GM21360 (cell line): ENCODE results near the gene APH1A.
"Not testable (repeated sequence)": the region's sequence is repeated elsewhere in the genome, so short reads cannot be mapped to it uniquely, and the experiment has no call there.

Source experiments
- ATAC-seq: cut with Tn5 transposase; IDR thresholded peaks from one replicate; pipeline ENCODE4 v1.9.1; 2021; ENCODE audit warnings: mild to moderate bottlenecking, moderate library complexity; ENCODE audit not compliant: unreplicated experiment

Gene APH1A

GRCh38 chr1:150234566-150235293 is 34.1 kb downstream of the APH1A start:
- peak; percentile 53 for ATAC-seq

DNA sequence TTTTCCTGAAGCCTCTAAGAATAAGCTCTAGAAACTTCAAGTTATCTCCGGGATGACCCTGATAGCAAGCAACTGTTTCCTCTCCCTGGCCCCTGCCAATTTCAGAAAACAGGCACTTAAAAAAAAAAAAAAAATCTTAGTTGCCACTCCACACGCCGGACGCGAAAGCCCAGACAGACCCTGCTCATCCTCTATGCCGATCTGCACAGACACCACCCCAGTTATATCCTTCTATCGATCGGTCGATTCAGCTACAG is 34.6 kb downstream of the APH1A start:
- no peak for ATAC-seq

GRCh38 chr1:150233359-150234308 is 35.2 kb downstream of the APH1A start:
- no peak for ATAC-seq

GRCh38 chr1:150232921-150233320 is 35.9 kb downstream of the APH1A start:
- ATAC-seq, result not testable (repeated sequence)

GRCh38 chr1:150228246-150228645 is 40.6 kb downstream of the APH1A start:
- ATAC-seq, result not testable (repeated sequence)

- no peak for ATAC-seq
Measured at GRCh38 chr1:150227228-150227627, 41.6 kb downstream of the APH1A start.

- ATAC-seq, result no peak
Measured at GRCh38 chr1:150226486-150226885, 42.3 kb downstream of the APH1A start.

DNA sequence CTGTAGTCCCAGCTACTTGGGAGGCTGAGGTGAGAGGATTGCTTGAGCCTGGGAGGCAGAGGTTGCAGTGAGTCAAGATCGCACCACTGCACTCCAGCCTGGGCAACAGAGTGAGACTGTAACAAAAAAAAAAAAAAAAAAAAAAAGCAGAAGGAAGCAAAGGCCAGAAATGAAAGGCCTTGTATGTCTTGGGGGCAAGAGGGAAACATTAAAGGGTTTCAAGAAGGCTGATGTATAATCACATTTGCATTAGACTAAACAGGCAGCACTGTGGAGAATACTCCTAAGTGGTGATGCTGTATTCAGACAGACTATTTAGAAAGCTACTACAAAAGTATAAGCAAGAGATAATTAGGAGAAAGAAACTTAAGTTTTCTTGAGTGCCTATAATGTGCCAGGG is 43.3 kb downstream of the APH1A start:
- no peak for ATAC-seq

- ATAC-seq, result no peak
Measured at GRCh38 chr1:150224983-150225382, 43.8 kb downstream of the APH1A start.

- no peak for ATAC-seq
Measured at GRCh38 chr1:150221552-150221951, 47.3 kb downstream of the APH1A start.

- ATAC-seq, result not testable (repeated sequence)
Measured at GRCh38 chr1:150215855-150216254, 53.0 kb downstream of the APH1A start.
